ENCODE data around the gene PCOLCE2. TPM values are rescaled to one million over a fixed set of nuclear protein-coding genes. Genes with fewer than 3 reads are reported as not detected.
A peak's percentile ranks its signal among the peaks of the same experiment; 100 is the strongest.

The PCOLCE2 gene
- total RNA-seq, 8 experiments from 2014 or later = 1.0 to 120 (median 9.6) TPM

DNA sequence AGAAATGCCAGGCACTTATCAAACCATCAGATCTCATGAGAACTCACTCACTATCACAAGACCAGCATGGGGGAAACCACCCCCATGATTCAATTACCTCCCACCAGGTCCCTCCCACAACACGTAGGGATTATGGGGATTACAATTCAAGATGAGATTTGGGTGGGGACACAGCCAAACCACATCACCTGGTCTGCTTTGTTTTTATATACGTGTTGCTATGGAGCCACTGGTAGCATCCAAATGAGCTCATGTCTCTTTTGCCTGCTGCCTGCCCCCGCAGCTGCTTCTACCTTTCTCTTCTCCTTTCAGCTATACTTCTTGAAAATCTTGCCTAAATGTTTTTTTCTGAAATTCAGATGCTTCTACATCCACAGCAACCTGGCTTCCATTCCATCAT is 26.8 kb upstream of the PCOLCE2 start:
- ATAC-seq (replicated peaks in 6 of 8) = peak in 1 of 8 experiments; percentile 31
- in situ Hi-C loops (cut with MboI; ENCODE audit: low pct_unique_long_range_greater_than_20kb in 2 of 9, low sequenced_read_pairs in 9 of 9, unreplicated experiment in 9 of 9) = no loop called here
- no peak overlapping the region for H3K27ac ChIP-seq
- 57 to 83% (median 69%) methylated on average over 2 to 3 of the region's 3 CpGs; no CpG with 5 or more reads in 4 of the 10 experiments for WGBS, 10 experiments
- H3K4me1 ChIP-seq (replicated peaks in 1 of 2) = no peaks in the 10 kb centered on the region
- H3K4me3 ChIP-seq = no peak overlapping the region

GRCh38 chr3:142914286-142914811 is 25.5 kb upstream of the PCOLCE2 start:
- Histone ChIP-seq H3K4me1 (replicated peaks in 1 of 2) (peaks cover 0 to 2% of the 10 kb centered on the region in 2 donors), H3K4me3 (no peak overlapping the region), H3K27ac (no peak overlapping the region)
- in situ Hi-C loops (cut with MboI; ENCODE audit: low pct_unique_long_range_greater_than_20kb in 2 of 9, low sequenced_read_pairs in 9 of 9, unreplicated experiment in 9 of 9) = no loop called here
- WGBS, 10 experiments = 20 to 100% (median 50%) methylated on average over 1 to 3 of the region's 3 CpGs; no CpG with 5 or more reads in 1 of the 10 experiments
- ATAC-seq (replicated peaks in 6 of 8) = no peak

GRCh38 chr3:142913432-142913831 is 24.5 kb upstream of the PCOLCE2 start:
- no peak for ATAC-seq (replicated peaks in 6 of 8)
- Histone ChIP-seq H3K4me1 (replicated peaks in 1 of 2) (peaks cover 0 to 2% of the 10 kb centered on the region in 2 donors), H3K4me3 (no peak overlapping the region), H3K27ac (no peak overlapping the region)
- WGBS, 10 experiments = 71 to 100% (median 90%) methylated on average over 1 of the region's 1 CpG; no CpG with 5 or more reads in 3 of the 10 experiments
- in situ Hi-C loops (cut with MboI; ENCODE audit: low pct_unique_long_range_greater_than_20kb in 2 of 9, low sequenced_read_pairs in 9 of 9, unreplicated experiment in 9 of 9) = no loop called here

DNA sequence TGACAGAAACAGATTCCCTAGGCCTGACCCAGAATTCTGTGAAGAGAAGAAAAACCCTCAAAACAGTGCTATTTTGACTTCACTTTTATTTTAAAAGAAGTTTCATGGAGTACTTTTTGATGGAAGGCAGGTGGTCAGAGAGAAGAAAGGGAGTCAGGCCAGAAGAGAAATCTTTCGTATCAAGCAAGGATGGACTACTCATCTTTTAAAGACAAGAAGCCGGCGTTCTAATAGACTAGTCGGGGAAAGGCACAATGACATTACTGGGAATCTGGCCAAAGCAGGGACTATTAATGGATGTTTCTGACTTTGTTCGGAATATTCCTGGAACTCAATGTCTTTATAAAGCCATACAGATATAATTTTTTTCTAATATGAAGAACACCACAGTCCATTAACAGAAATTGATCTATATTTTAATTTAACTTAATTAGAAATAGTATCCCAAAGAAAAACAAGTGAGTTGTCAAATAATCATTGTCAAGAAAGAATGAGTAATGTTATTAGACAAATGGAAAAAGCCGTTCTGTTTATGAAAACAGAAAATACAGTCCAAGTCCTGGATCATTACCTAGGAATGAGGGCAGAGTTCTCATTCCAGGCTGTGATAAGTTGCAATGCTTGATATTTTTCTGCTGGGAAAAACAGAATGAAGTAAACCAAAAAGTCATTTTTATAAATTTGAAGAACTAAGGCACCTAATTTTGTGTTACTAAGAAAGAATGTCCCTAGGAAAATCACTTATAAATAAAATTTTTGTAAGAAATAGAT is 23.7 kb upstream of the PCOLCE2 start:
- Histone ChIP-seq H3K4me1 (replicated peaks in 1 of 2) (peaks cover 0 to 2% of the 10 kb centered on the region in 2 donors), H3K27ac (no peak overlapping the region), H3K4me3 (no peak overlapping the region)
- 22 to 96% (median 84%) methylated on average over 3 to 6 of the region's 6 CpGs; no CpG with 5 or more reads in 1 of the 10 experiments for WGBS, 10 experiments
- in situ Hi-C loops (cut with MboI; ENCODE audit: low pct_unique_long_range_greater_than_20kb in 2 of 9, low sequenced_read_pairs in 9 of 9, unreplicated experiment in 9 of 9) = no loop called here
- ATAC-seq (replicated peaks in 6 of 8) = no peak

DNA sequence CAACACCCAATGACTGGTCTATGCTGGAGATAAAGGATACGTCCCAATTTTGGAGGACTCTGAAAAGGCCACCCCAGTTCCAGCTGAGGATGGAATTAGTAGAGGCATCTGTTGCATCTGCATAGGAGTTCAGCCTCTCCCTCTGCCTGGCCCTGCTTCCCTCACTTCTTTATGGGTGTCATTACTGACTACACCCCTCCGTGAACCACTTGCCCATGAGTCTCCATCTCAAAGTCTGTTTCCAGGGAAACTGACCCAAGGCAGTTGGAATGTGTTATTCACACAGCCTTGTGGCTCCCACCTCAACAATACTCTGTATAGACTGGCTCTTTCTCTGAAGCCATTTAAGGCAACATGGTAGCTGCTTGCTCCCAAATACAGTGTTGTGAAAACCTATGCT is 21.4 kb upstream of the PCOLCE2 start:
- WGBS, 10 experiments = 0 to 83% (median 42%) methylated on average over 1 to 2 of the region's 2 CpGs; no CpG with 5 or more reads in 5 of the 10 experiments
- no peak overlapping the region for H3K4me3 ChIP-seq
- peak in 2 of 8 experiments; percentile 91 to 96 for ATAC-seq (replicated peaks in 6 of 8)
- H3K4me1 ChIP-seq (replicated peaks in 1 of 2) = peaks cover 0 to 2% of the 10 kb centered on the region in 2 donors
- in situ Hi-C loops (cut with MboI; ENCODE audit: low pct_unique_long_range_greater_than_20kb in 2 of 9, low sequenced_read_pairs in 9 of 9, unreplicated experiment in 9 of 9) = no loop called here
- no peak overlapping the region for H3K27ac ChIP-seq

- peaks cover 0 to 2% of the 10 kb centered on the region in 2 donors for H3K4me1 ChIP-seq (replicated peaks in 1 of 2)
- no peak for ATAC-seq (replicated peaks in 6 of 8)
- in situ Hi-C loops (cut with MboI; ENCODE audit: low pct_unique_long_range_greater_than_20kb in 2 of 9, low sequenced_read_pairs in 9 of 9, unreplicated experiment in 9 of 9) = no loop called here
- H3K27ac ChIP-seq = no peak overlapping the region
- no peak overlapping the region for H3K4me3 ChIP-seq
- 76 to 100% (median 85%) methylated on average over 1 to 3 of the region's 3 CpGs; no CpG with 5 or more reads in 6 of the 10 experiments for WGBS, 10 experiments
Observed at GRCh38 chr3:142909282-142909681, 20.4 kb upstream of the PCOLCE2 start.

DNA sequence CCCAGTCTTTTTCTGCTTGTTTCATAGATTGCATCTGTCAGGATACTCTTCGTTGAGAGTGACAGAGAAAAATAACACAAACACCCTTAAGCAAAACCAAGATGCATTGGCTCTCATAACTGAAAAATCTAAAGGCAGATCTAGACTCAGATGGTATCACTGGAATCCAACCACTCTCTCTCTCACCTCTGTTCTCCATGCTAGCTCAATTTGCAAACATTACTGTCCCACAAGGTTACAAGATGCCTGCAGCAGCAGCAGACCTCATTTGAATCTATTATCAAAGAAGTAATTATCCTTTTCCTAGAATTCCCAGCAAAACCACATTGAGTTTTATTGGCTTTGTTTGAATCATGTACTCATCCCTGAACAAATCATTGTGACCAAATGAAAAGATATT is 19.1 kb upstream of the PCOLCE2 start:
- Histone ChIP-seq H3K27ac (no peak overlapping the region), H3K4me1 (replicated peaks in 1 of 2) (peaks cover 0 to 2% of the 10 kb centered on the region in 2 donors), H3K4me3 (no peak overlapping the region)
- 17 to 100% (median 69%) methylated on average over 1 of the region's 1 CpG; no CpG with 5 or more reads in 2 of the 10 experiments for WGBS, 10 experiments
- in situ Hi-C loops (cut with MboI; ENCODE audit: low pct_unique_long_range_greater_than_20kb in 2 of 9, low sequenced_read_pairs in 9 of 9, unreplicated experiment in 9 of 9) = no loop called here
- no peak for ATAC-seq (replicated peaks in 6 of 8)

DNA sequence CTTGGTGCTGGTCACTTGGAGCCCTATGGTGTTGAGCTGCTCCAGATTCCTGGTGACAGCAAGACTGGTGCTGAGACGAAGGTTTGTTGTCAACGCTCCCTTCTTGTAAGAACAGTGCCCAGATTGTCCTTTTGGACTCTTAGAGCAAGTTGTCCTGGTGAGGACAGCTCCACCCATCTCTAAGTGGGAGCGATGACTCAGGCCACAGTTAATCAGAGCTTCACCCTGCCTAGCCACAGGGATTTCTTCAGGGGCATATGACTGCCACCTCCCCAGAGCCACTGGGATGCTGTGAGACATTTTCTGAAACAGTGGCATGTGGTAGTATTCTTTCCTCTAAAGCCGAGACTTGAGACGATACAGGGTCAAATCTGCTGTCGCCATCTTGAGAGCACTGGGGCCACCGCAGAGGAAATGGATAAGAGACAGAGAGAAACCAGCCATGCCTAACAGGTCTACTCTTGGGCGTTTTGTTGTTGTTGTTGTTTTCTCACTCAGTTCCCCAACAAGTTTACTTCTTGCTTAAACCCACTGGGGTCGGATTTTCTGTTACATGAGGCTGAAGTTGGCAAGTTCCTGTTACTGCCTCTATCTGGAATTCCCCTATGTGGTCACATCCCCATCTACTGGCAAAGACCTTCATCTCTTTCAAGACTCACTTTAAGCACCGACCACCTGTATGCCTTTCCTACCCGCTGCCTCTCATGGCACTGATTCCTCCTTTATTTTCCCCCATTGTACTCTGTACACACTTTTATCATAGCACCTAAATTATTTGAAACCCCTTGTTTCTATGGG is 16.0 kb upstream of the PCOLCE2 start:
- peak in 3 of 8 experiments; percentile 14 to 98 (median 94) for ATAC-seq (replicated peaks in 6 of 8)
- no peaks in the 10 kb centered on the region for H3K4me1 ChIP-seq (replicated peaks in 1 of 2)
- 51 to 85% (median 76%) methylated on average over 1 to 9 of the region's 11 CpGs for WGBS, 10 experiments
- in situ Hi-C loops (cut with MboI; ENCODE audit: low pct_unique_long_range_greater_than_20kb in 2 of 9, low sequenced_read_pairs in 9 of 9, unreplicated experiment in 9 of 9) = no loop called here
- no peak overlapping the region for H3K27ac ChIP-seq
- no peak overlapping the region for H3K4me3 ChIP-seq

DNA sequence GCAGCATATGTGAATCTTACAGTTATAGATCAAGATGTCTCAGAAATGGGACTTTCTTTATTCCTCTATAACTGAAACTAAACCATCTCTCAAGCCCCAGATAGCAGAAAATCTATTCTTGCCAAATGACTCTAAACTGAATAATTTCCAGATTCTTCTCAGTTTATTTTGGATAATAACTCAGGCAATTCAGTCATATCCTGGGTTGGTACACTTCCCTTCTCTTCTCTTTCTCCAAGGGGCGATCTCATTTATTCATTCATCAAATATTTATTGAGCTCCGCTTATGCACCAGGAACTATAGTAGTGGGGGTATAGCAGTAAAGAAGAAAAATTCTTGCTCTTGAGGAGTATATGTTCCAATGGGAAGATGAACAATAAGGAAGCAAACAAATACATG is 13.5 kb upstream of the PCOLCE2 start:
- no peak for ATAC-seq (replicated peaks in 6 of 8)
- no peaks in the 10 kb centered on the region for H3K4me1 ChIP-seq (replicated peaks in 1 of 2)
- in situ Hi-C loops (cut with MboI; ENCODE audit: low pct_unique_long_range_greater_than_20kb in 2 of 9, low sequenced_read_pairs in 9 of 9, unreplicated experiment in 9 of 9) = no loop called here
- no peak overlapping the region for H3K27ac ChIP-seq
- 25 to 100% (median 88%) methylated on average over 1 to 2 of the region's 2 CpGs; no CpG with 5 or more reads in 3 of the 10 experiments for WGBS, 10 experiments
- no peak overlapping the region for H3K4me3 ChIP-seq

DNA sequence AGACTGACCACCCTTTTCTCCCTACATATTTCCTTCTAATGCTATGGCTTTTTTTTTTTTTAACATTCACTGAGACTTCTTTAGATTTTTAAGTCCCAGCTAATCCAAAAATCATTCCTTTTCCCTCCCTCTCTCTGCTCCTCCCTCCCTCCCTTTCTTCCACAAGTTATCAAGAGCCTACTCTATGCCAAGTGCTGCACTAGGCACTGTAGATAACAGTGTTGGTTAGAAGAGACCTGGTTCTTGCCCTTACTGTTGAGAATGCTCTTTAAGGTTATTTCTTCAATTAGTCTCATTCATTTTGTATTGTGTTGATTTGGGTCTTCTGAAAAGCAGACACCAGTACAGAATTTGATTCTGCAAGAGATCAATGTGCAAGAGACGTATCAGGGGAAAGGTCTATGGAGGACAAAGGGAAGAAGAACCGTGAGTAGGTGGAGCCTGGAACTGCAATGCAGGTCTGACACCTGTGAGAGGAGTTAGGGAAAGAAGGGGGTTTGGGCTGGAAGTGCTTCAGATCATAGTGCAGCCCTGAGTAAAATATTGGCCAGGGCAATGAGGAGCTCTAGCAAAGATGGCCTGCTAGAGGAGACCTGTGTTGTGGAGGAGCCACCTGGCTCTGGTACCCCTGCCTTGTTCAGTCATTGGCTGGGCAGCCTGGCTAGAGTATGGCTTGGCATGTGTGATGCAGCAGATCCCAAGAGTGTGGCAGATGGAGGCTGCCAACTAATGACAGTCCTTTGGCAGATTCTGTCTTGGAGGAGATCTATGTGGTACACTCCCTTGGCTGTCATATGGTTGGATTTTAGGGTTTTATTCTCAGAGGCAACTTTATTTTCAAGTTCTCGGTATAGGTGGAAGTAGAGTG is 9.7 kb upstream of the PCOLCE2 start:
- peak in 1 of 8 experiments; percentile 42 for ATAC-seq (replicated peaks in 6 of 8)
- in situ Hi-C loops (cut with MboI; ENCODE audit: low pct_unique_long_range_greater_than_20kb in 2 of 9, low sequenced_read_pairs in 9 of 9, unreplicated experiment in 9 of 9) = no loop called here
- no peaks in the 10 kb centered on the region for H3K4me1 ChIP-seq (replicated peaks in 1 of 2)
- no peak overlapping the region for H3K27ac ChIP-seq
- WGBS, 10 experiments = 64 to 90% (median 83%) methylated on average over 1 to 3 of the region's 3 CpGs; no CpG with 5 or more reads in 3 of the 10 experiments
- no peak overlapping the region for H3K4me3 ChIP-seq

DNA sequence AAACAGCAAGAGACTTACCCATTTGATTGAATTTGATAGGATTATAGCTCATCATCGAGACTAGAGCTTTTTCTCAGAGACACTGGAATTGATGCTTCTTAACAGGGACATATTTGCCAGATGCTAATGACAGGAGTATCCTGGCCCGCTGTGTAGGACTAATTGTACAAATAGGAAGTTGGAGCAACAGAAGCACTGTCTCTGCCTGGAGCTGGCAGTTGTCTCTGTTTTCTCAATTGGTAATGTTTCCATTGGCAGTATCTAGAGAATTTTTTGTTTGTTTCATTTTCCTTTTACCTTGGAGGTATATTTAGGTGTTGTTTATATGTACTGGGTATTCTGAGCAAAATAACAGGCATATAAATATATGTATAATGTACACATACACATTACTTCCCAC is 8.9 kb upstream of the PCOLCE2 start:
- WGBS, 10 experiments = 13 to 100% (median 78%) methylated on average over 1 to 2 of the region's 2 CpGs
- ATAC-seq (replicated peaks in 6 of 8) = peak in 2 of 8 experiments; percentile 49 to 69
- in situ Hi-C loops (cut with MboI; ENCODE audit: low pct_unique_long_range_greater_than_20kb in 2 of 9, low sequenced_read_pairs in 9 of 9, unreplicated experiment in 9 of 9) = no loop called here
- Histone ChIP-seq H3K4me1 (replicated peaks in 1 of 2) (no peaks in the 10 kb centered on the region), H3K27ac (no peak overlapping the region), H3K4me3 (no peak overlapping the region)

DNA sequence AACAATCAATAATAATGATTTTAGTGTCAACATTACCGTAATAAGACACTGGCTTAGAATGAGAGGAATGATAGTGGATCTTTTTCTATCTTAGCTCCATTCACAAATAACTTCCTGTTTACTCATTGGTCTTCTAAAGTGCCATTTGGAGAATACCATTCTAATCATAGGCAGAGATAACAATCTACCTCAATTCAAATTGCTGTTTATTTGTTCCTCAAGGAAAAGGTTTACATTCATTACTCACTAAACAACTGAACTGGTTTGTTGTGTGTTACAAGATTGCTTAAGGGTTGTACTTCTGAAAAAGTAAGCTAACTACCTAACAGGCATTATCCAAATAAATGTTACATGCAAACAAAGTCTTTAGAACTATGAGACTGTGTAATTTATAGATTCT is 8.1 kb upstream of the PCOLCE2 start:
- 40 to 100% (median 83%) methylated on average over 1 of the region's 1 CpG; no CpG with 5 or more reads in 1 of the 10 experiments for WGBS, 10 experiments
- in situ Hi-C loops (cut with MboI; ENCODE audit: low pct_unique_long_range_greater_than_20kb in 2 of 9, low sequenced_read_pairs in 9 of 9, unreplicated experiment in 9 of 9) = no loop called here
- no peak overlapping the region for H3K4me3 ChIP-seq

More for the DNA sequence above, 8.1 kb upstream of the PCOLCE2 start:
- H3K4me1 ChIP-seq (replicated peaks in 1 of 2) = no peaks in the 10 kb centered on the region
- H3K27ac ChIP-seq = no peak overlapping the region
- ATAC-seq (replicated peaks in 6 of 8) = no peak
